Dermis blood vessel endothelial cell (primary cell): ENCODE data around the gene C6orf136. TPM values are rescaled to one million over a fixed set of nuclear protein-coding genes. Genes with fewer than 3 reads are reported as not detected.
"Not testable (repeated sequence)": the region's sequence is repeated elsewhere in the genome, so short reads cannot be mapped to it uniquely, and the experiment has no call there.

Experiments used
- DNase-seq: peaks from one replicate; pipeline ENCODE4 v3.0.0; 2010
- total RNA-seq: library from RNA; depleted of rRNA; stranded (reverse); fragments of >200 nt; gene quantifications from 2 replicates; pipeline ENCODE4 v1.2.3, GENCODE V29; 2014

Gene C6orf136
- total RNA-seq, 1 donor from 2014 or later, result 9.9 TPM

GRCh38 chr6:30657922-30658321 lies 11.0 kb downstream of the C6orf136 start:
- DNase-seq, result not testable (repeated sequence)

DNA sequence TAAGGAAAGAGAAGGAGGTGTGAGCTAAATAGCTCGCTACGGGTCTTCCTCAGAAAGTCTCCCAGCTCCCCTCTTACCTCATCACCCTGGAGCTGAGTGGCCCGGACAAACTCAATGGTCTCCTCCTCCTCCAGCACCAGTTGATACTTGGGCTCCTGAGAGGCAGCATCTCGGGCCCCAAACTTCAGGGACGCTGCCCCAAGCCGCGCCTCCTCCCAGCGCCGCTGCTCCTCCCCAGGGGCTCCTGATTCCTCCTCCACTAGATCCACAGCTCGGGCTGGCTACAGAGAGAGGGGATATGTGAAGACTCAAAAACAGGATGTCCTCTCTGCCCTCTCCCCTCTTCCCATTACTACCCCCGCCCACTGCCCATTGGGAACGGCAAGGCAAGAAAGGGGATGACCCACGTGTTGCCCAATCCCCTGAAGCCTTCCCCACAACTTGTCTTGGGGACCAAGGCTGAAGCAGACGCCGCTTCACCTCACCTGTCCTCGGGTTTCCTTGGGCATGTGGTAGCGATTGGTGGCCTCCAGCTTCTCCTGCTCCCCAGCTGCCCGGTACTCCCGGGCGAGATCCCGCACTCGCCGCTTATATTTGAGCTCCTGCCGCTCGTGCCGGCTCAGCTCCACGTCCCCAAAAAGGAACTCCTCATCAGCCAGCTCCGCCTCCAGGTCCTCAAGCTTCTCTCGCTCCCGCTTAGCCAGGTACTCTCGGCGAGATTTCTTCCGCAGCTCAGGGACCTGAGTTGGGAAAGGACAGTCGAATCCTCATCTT lies 18.2 kb downstream of the C6orf136 start:
- no peak for DNase-seq

GRCh38 chr6:30666300-30666699 lies 19.4 kb downstream of the C6orf136 start:
- DNase-seq, result peak; percentile 54

DNA sequence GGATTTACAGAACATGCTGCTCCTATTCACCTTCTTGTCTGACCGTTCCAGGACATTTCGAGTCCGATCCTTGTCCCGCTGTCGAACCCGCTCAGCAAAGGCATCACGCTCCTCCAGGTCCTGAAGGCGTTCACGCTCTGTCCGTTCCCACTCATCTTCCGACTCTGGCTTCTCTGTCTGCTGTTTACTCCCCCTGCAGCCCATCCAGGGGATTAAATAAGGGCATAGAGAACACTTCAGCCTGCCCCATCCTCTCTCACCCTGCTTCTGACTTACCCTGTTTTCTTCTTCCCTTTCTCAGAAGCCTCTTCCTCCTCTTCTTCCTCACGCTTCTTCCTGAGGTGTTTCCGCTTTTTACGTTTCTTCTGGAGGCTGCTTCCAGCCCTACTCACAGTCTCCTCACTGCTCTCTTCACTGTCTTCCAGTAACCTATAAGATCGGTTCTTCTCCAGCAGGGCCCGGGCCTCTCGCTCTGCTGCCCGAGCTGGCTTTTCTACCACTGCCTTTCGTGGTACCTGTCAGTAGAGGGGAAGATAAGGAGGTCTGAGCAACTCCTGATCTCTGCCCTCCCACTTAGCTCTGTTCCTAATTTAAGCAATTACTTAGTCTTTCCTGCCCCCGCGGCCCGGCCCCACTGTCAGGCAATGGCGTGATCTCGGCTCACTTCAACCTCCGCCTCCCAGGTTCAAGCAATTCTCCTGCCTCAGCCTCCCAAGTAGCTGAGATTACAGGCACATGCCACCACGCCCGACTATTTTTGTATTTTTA lies 24.0 kb downstream of the C6orf136 start:
- peak; percentile 39 for DNase-seq

GRCh38 chr6:30672445-30673253 lies 25.7 kb downstream of the C6orf136 start, which contains the start of gene DHX16:
TSS of gene DHX16 (minus strand) at chr6:30673006. CDS start at chr6:30672841, 165 bp downstream.
- DNase-seq, result peak; percentile 99

- no peak for DNase-seq
Measured at GRCh38 chr6:30676660-30677285, 29.8 kb downstream of the C6orf136 start.

GRCh38 chr6:30678964-30679726 lies 32.2 kb downstream of the C6orf136 start:
- DNase-seq, result peak; percentile 92

- peak; percentile 32 for DNase-seq
Measured at GRCh38 chr6:30679765-30680535, 33.0 kb downstream of the C6orf136 start.

- no peak for DNase-seq
Measured at GRCh38 chr6:30681766-30682142, 34.8 kb downstream of the C6orf136 start.

DNA sequence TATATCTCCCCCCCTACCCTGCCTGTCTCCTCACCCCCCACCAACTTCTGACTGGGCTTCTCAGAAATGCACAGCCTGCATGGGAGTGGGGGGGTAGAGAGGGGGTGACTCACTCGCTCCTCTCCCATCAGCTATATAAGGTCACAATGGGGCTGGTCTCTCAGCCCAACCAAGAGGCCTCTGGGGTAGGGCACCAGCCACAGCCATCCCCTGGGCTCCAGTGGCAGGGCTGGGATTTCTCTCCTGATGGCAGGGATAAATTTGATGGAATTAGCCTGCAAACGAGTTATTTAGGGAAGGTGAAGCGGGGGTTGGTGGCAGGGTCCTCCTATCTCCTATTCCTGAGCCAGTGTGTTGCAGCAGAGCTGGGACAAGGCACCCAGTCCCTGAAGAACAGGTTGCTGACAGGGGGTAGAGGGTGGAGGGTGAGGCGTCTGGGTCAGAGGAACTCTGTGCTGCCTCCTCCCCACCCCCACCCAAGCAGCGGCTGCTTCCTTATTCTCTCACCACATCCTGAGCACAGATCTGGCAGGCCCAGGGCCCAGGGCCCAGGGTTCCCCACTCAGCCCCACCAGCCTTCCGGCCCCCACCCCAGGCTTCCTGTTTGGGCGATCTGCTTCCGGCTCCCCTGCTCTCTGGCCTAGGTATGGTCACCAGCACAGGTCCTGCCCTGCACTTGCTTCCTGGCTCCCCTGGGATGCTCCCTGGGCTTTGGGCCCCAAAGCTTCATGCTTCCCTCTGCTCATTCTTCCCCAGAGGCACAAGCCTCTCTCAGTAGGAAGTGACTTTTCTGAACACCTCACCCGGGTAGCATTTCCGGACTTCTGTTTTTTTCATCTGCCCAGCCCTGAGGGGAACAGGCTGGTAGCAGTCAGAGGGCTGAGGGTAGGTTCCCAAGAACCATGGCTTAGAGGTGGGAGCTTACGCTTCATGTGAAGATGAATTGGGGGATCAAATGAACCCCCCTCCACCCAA lies 35.5 kb downstream of the C6orf136 start:
- DNase-seq, result peak; percentile 94

- peak; percentile 51 for DNase-seq
Measured at GRCh38 chr6:30683183-30683979, 36.4 kb downstream of the C6orf136 start.

DNA sequence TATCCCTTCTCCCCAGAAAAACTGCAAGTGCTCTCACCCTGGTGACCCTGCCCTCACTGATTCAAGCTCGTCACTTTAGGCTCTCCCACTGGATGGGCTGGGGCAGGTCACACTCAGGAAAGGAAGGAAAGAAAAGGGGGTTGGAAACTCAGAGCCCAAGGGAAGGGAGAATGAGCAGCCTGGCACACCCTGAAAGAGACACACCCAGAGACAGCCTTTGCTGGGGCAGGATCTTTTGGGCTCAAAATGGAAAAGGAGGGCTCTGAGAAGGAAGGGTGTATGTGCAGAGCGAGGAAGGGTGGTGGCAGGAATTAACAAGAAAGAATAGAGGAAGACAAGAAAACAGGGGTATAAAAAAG lies 37.0 kb downstream of the C6orf136 start:
- peak; percentile 20 for DNase-seq

- peak; percentile 70 for DNase-seq
Measured at GRCh38 chr6:30684386-30685156, 37.6 kb downstream of the C6orf136 start.

DNA sequence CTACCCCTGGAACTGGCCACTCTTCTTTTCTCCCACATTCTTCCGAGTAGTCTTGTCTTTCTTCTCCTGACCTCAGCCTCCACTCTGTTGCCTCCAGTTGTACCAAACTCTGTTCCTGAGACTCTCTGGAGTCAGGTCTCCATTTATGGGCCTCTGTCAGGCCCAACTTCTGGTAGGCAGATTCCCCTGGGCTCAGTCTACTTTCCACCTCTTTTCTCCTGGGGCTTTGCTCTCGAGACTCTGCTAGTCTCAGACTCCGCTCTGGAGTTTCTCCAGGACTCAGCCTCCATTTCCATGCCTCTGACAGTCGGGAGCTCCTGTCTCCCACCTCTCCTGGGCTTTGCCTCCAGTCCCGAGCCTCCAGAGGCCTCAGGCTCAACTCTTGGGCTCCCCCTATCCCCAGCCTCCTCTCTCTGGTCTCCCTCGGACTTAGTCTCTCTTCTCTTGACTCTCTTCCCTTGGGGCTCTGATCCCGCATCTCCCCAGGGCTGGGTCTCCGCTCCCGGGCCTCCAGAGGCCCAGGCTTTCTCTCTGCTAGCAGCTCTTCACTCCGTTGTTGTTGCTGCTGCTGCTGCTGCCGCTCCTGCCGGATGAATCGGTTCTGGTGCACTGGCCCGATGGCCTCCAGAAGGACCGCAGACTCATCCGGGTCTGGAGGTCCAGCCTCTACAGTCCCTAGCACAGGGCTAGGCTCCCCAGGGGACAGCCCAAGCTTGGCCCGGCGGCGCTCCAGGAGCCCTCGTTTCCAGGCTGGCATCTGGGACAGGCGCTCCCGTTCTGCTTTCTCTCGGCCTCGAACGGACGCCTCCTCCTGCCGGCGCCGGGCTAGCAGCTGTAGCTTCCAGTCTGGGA lies 38.5 kb downstream of the C6orf136 start:
- peak; percentile 63 for DNase-seq

DNA sequence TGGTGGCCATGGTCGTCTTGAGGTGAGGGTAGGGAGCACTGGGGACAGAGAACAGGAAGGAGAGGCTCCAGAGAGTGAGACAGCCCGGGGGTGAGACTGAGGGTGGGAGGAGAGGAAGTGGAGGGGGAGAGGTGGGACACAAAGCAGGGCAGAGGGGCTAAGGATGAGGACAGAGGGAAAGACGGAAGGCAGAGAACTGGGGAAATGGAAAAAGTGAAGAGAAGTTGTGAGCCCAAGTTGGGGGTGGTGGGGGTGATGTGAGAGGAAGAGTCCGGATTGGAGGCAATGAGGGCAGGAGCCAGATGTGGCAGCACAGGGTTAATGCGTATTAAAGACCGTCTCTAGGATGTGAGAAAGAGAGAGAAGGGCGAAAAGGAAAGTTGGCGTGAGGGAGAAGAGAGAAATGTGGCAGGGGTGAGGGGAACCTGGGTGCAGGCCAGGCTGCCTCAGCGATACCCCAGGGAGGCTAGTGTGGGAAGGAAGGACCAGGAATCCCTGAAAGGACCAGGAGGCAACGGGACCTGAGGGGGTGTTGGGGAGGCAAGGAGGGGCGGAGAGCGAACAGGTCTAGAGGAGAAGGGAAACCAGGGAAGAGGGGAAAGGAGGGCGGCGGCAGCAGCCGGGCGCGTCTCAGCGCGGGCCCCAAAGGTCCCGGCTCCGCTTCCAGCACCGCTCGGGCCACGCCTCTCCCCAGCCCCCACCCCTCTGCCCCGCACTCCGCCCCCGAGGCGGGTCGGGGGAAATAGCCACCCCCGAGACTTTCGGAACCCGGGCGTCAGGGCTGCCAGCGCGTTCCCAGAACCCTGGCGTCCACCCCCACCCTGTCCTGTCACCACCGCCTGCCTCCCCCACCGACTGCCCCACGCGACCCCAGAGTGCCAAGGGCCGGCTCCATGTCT lies 39.3 kb downstream of the C6orf136 start, which contains the start of gene PPP1R18:
TSS of gene PPP1R18 (minus strand) at position 637 of the 899 bp plus-strand sequence. CDS start at position 10, 627 bp downstream.
- DNase-seq, result peak; percentile 72
